GM12878 (cell line): Measurements from ENCODE around the gene DENND6A. TPM values are rescaled to one million over a fixed set of nuclear protein-coding genes. Genes with fewer than 3 reads are reported as not detected.

Source experiments
- CBFB ChIP-seq: IDR thresholded peaks from 2 replicates; pipeline ENCODE4 v1.6.1; 2016; ENCODE audit warnings: antibody characterized with exemption, low read depth
- CBX3 ChIP-seq: fragments of 200-600 bp; sonication (generic); IDR thresholded peaks from 2 replicates; pipeline ENCODE4 v1.6.1; 2016; ENCODE audit warnings: low read depth, borderline replicate concordance
- DPF2 ChIP-seq: fragments of 450-650 bp; IDR thresholded peaks from 2 replicates; pipeline ENCODE4 v1.6.1; 2017; ENCODE audit warnings: mild to moderate bottlenecking
- EZH2 ChIP-seq: IDR thresholded peaks from 2 replicates; pipeline ENCODE4 v1.6.1; 2012; ENCODE audit warnings: low read depth, mild to moderate bottlenecking, control low read depth, inconsistent platforms, low read length, borderline replicate concordance; ENCODE audit not compliant: control insufficient read depth
- GABPA ChIP-seq: IDR thresholded peaks from 2 replicates; pipeline ENCODE4 v1.6.1; 2014; ENCODE audit warnings: antibody characterized with exemption, low read depth, mild to moderate bottlenecking, inconsistent platforms
- MEF2A ChIP-seq: IDR thresholded peaks from 2 replicates; pipeline ENCODE4 v1.6.1; 2011; ENCODE audit warnings: low read depth, mild to moderate bottlenecking, low read length, moderate library complexity; ENCODE audit not compliant: insufficient read depth
- MTA2 ChIP-seq: fragments of 450-650 bp; IDR thresholded peaks from 2 replicates; pipeline ENCODE4 v1.6.1; 2016; ENCODE audit warnings: low read depth, mild to moderate bottlenecking, moderate library complexity
- SIN3A ChIP-seq: IDR thresholded peaks from 2 replicates; pipeline ENCODE4 v1.6.1; 2012; ENCODE audit warnings: low read depth, low read length, improper control_type of control experiment
- SMC3 ChIP-seq: IDR thresholded peaks from 2 replicates; pipeline ENCODE4 v1.6.1; 2011; ENCODE audit warnings: low read length, improper control_type of control experiment, borderline replicate concordance
- TARDBP ChIP-seq: IDR thresholded peaks from 2 replicates; pipeline ENCODE4 v1.6.1; 2016; ENCODE audit warnings: borderline replicate concordance
- WRNIP1 ChIP-seq: IDR thresholded peaks from 2 replicates; pipeline ENCODE4 v1.6.1; 2011; ENCODE audit warnings: low read depth, low read length, improper control_type of control experiment, borderline replicate concordance
- YY1 ChIP-seq: IDR thresholded peaks from 2 replicates; pipeline ENCODE4 v1.6.1; 2011; ENCODE audit warnings: low read depth, mild to moderate bottlenecking, low read length
- ZNF24 ChIP-seq: fragments of 450-650 bp; IDR thresholded peaks from 2 replicates; pipeline ENCODE4 v1.6.1; 2017; ENCODE audit warnings: antibody characterized with exemption, mild to moderate bottlenecking
- polyA plus RNA-seq, 11 experiments: library from polyadenylated mRNA; depleted of rRNA in 4 of 11; unstranded in 6 of 11; stranded (reverse) in 5 of 11; fragments of >200 nt; fragmentation: Nextera tagmentation in 4 of 11; fragmentation: Illumina TruSeq in 1 of 11; extraction: Ambion mirVana in 4 of 11; extraction: Trizol in 1 of 11; gene quantifications; 1 replicate in 1 of 11; 2 replicates in 10 of 11; pipeline versions ENCODE4 v1.2.1 to v1.2.3, GENCODE V29; 2011 to 2016; ENCODE audit warnings: inconsistent platforms in 2 of 11, missing spikeins in 2 of 11, low read depth in 1 of 11
- total RNA-seq, 4 experiments: library from RNA; depleted of rRNA in 3 of 4; stranded (reverse); fragments of >200 nt in 3 of 4; fragmentation: Illumina TruSeq in 1 of 4; extraction: Trizol in 1 of 4; gene quantifications; 2 replicates each; pipeline versions ENCODE4 v1.2.1 to v1.2.3, GENCODE V29; 2013 to 2021
- TF ChIP-seq, protein P1 (sequence below): IDR thresholded peaks from 2 replicates; pipeline ENCODE4 v1.6.1; 2011; ENCODE audit warnings: mild to moderate bottlenecking, low read depth, low read length, moderate library complexity; ENCODE audit not compliant: insufficient replicate concordance
- TF ChIP-seq, protein P2 (sequence below): fragments of 450-650 bp; IDR thresholded peaks from 2 replicates; pipeline ENCODE4 v1.6.1; 2016; ENCODE audit warnings: mild to moderate bottlenecking
- TF ChIP-seq, protein P3 (sequence below): IDR thresholded peaks from 2 replicates; pipeline ENCODE4 v1.6.1; 2011; ENCODE audit warnings: borderline replicate concordance, low read depth, mild to moderate bottlenecking, moderate library complexity, mixed read lengths, low read length; ENCODE audit not compliant: insufficient read depth; ENCODE audit errors: extremely low read length
- TF ChIP-seq, protein P4 (sequence below): IDR thresholded peaks from 2 replicates; pipeline ENCODE4 v1.6.1; 2011; ENCODE audit warnings: borderline replicate concordance, low read depth, mild to moderate bottlenecking, moderate library complexity, low read length; ENCODE audit not compliant: insufficient read depth, poor library complexity, severe bottlenecking
- TF ChIP-seq, protein P5 (sequence below): fragments of 450-650 bp; IDR thresholded peaks from 2 replicates; pipeline ENCODE4 v1.6.1; 2017; ENCODE audit warnings: mild to moderate bottlenecking, moderate library complexity
- TF ChIP-seq, protein P6 (sequence below): IDR thresholded peaks from 2 replicates; pipeline ENCODE4 v1.6.1; 2011; ENCODE audit warnings: low read depth, low read length, improper control_type of control experiment, borderline replicate concordance

The DENND6A gene
- total and polyA plus RNA-seq, 10 of the 15 experiments (the other 5 are each of a cell fraction or from before 2014, with no cell fraction given) = 1.8 to 15.3 (median 10.3) TPM

DNA sequence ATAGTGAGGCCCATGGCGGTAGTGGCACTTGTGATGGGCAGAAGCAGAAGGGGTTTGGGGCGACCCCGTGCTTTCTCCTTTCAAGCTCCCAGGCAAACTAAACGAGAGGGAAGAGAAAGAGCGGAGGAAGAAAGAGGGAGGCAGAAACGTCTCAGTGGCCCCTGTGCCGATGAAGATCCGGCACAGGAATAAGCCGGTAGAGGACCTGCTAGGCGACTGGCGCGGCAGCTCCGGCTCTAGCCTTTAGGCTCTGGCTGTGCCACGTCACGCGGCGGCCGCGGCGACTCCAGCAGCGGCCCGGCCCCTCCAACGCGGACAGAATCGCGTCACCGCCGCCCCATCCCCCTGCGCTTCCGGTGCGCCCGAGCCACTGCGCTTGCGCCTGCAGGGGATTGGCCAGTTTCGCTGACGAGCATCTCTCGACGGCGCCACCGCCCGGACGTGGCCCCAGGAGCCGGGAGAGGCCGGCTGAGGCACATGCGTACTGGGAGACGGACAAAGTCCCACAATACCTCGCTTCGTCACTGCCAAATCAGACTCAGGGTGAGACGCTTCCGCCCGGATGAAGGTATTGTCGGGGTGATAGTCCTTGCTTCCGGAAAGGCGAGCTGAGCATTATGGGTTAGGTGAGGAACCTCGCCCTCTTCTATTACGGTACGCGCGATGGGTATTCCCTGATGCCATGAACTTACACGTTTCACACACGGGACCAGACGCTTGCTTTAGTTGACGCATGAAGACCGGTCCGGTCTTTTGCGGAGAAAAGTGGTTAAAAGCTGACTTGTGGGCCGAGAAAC lies 95.6 kb downstream of the DENND6A start, which contains the start of gene ARF4 (continued):
- TF ChIP-seq, protein P1, sequence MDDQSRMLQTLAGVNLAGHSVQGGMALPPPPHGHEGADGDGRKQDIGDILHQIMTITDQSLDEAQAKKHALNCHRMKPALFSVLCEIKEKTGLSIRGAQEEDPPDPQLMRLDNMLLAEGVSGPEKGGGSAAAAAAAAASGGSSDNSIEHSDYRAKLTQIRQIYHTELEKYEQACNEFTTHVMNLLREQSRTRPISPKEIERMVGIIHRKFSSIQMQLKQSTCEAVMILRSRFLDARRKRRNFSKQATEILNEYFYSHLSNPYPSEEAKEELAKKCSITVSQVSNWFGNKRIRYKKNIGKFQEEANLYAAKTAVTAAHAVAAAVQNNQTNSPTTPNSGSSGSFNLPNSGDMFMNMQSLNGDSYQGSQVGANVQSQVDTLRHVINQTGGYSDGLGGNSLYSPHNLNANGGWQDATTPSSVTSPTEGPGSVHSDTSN = no peak
- TF ChIP-seq MEF2A (0 out of 2 replicates have a peak, but pooled peaks have one; percentile 16), MTA2 (no peak; the same call in 1 of the 2 replicates), ZNF24 (no peak), CBX3 (no peak), GABPA (peak; percentile 86), YY1 (peak; percentile 80), EZH2 (no peak), TARDBP (peak; percentile 38; the same call in 1 of the 2 replicates), CBFB (peak; percentile 58), WRNIP1 (no peak; the same call in 1 of the 2 replicates), DPF2 (peak; percentile 18; the same call in 1 of the 2 replicates), SIN3A (0 out of 2 replicates have a peak, but pooled peaks have one; percentile 63), SMC3 (peak; percentile 24; the same call in 1 of the 2 replicates)
- TF ChIP-seq, protein P2, sequence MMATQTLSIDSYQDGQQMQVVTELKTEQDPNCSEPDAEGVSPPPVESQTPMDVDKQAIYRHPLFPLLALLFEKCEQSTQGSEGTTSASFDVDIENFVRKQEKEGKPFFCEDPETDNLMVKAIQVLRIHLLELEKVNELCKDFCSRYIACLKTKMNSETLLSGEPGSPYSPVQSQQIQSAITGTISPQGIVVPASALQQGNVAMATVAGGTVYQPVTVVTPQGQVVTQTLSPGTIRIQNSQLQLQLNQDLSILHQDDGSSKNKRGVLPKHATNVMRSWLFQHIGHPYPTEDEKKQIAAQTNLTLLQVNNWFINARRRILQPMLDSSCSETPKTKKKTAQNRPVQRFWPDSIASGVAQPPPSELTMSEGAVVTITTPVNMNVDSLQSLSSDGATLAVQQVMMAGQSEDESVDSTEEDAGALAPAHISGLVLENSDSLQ = peak; percentile 74; the same call in 1 of the 2 replicates
- TF ChIP-seq, protein P3, sequence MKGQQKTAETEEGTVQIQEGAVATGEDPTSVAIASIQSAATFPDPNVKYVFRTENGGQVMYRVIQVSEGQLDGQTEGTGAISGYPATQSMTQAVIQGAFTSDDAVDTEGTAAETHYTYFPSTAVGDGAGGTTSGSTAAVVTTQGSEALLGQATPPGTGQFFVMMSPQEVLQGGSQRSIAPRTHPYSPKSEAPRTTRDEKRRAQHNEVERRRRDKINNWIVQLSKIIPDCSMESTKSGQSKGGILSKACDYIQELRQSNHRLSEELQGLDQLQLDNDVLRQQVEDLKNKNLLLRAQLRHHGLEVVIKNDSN = peak; percentile 3
- TF ChIP-seq, protein P4, sequence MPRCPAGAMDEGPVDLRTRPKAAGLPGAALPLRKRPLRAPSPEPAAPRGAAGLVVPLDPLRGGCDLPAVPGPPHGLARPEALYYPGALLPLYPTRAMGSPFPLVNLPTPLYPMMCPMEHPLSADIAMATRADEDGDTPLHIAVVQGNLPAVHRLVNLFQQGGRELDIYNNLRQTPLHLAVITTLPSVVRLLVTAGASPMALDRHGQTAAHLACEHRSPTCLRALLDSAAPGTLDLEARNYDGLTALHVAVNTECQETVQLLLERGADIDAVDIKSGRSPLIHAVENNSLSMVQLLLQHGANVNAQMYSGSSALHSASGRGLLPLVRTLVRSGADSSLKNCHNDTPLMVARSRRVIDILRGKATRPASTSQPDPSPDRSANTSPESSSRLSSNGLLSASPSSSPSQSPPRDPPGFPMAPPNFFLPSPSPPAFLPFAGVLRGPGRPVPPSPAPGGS = no peak
- TF ChIP-seq, protein P5, sequence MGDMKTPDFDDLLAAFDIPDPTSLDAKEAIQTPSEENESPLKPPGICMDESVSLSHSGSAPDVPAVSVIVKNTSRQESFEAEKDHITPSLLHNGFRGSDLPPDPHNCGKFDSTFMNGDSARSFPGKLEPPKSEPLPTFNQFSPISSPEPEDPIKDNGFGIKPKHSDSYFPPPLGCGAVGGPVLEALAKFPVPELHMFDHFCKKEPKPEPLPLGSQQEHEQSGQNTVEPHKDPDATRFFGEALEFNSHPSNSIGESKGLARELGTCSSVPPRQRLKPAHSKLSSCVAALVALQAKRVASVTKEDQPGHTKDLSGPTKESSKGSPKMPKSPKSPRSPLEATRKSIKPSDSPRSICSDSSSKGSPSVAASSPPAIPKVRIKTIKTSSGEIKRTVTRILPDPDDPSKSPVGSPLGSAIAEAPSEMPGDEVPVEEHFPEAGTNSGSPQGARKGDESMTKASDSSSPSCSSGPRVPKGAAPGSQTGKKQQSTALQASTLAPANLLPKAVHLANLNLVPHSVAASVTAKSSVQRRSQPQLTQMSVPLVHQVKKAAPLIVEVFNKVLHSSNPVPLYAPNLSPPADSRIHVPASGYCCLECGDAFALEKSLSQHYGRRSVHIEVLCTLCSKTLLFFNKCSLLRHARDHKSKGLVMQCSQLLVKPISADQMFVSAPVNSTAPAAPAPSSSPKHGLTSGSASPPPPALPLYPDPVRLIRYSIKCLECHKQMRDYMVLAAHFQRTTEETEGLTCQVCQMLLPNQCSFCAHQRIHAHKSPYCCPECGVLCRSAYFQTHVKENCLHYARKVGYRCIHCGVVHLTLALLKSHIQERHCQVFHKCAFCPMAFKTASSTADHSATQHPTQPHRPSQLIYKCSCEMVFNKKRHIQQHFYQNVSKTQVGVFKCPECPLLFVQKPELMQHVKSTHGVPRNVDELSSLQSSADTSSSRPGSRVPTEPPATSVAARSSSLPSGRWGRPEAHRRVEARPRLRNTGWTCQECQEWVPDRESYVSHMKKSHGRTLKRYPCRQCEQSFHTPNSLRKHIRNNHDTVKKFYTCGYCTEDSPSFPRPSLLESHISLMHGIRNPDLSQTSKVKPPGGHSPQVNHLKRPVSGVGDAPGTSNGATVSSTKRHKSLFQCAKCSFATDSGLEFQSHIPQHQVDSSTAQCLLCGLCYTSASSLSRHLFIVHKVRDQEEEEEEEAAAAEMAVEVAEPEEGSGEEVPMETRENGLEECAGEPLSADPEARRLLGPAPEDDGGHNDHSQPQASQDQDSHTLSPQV = no peak
- TF ChIP-seq, protein P6, sequence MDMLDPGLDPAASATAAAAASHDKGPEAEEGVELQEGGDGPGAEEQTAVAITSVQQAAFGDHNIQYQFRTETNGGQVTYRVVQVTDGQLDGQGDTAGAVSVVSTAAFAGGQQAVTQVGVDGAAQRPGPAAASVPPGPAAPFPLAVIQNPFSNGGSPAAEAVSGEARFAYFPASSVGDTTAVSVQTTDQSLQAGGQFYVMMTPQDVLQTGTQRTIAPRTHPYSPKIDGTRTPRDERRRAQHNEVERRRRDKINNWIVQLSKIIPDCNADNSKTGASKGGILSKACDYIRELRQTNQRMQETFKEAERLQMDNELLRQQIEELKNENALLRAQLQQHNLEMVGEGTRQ = no peak; the same call in 1 of the 2 replicates
